Left ventricle myocardium inferior (tissue), 1 donor: Measurements from ENCODE around the gene TOX2. TPM values are rescaled to one million over a fixed set of nuclear protein-coding genes. Genes with fewer than 3 reads are reported as not detected.

Source experiments
- DNase-seq: peaks from one replicate; pipeline ENCODE4 v3.0.0-alpha.2; 2020
- H3K27ac ChIP-seq: fragments of 200-600 bp; replicated peaks from 2 replicates; pipeline ENCODE4 v1.8.0; 2021
- H3K27me3 ChIP-seq: fragments of 200-600 bp; 2 replicates; pipeline ENCODE4 v1.8.0; 2021; ENCODE audit warnings: low read depth
- H3K36me3 ChIP-seq: fragments of 200-600 bp; 2 replicates; pipeline ENCODE4 v1.8.0; 2021
- H3K4me1 ChIP-seq: fragments of 200-600 bp; 2 replicates; pipeline ENCODE4 v1.8.0; 2021
- H3K4me3 ChIP-seq: fragments of 200-600 bp; 2 replicates; pipeline ENCODE4 v1.8.0; 2021; ENCODE audit warnings: mild to moderate bottlenecking, moderate library complexity
- H3K9me3 ChIP-seq: fragments of 200-600 bp; replicated peaks from 2 replicates; pipeline ENCODE4 v1.8.0; 2021
- intact Hi-C: fragments of 100-400 bp; cut with micrococcal nuclease; formaldehyde crosslinking; loops from one replicate; pipeline ENCODE4 v1.11.0; 2022
- total RNA-seq: library from RNA; stranded (reverse); fragmentation: NEBNext Ultra II Directional; extraction: Animal tissue kit (Norgen Biotek cat#: 25700); gene quantifications from one replicate; pipeline ENCODE4 v1.2.1, GENCODE V29; 2021
- TF ChIP-seq, protein P1 (sequence below): fragments of 200-600 bp; IDR thresholded peaks from 2 replicates; pipeline ENCODE4 v1.8.0; 2021; ENCODE audit warnings: antibody characterized with exemption, mild to moderate bottlenecking, borderline replicate concordance
- donor health status: DM: no; HTN: yes; CAD: no; lungs with severe emphysema.

The TOX2 gene
- total RNA-seq, 1 donor from 2014 or later, result 0.30 TPM

DNA sequence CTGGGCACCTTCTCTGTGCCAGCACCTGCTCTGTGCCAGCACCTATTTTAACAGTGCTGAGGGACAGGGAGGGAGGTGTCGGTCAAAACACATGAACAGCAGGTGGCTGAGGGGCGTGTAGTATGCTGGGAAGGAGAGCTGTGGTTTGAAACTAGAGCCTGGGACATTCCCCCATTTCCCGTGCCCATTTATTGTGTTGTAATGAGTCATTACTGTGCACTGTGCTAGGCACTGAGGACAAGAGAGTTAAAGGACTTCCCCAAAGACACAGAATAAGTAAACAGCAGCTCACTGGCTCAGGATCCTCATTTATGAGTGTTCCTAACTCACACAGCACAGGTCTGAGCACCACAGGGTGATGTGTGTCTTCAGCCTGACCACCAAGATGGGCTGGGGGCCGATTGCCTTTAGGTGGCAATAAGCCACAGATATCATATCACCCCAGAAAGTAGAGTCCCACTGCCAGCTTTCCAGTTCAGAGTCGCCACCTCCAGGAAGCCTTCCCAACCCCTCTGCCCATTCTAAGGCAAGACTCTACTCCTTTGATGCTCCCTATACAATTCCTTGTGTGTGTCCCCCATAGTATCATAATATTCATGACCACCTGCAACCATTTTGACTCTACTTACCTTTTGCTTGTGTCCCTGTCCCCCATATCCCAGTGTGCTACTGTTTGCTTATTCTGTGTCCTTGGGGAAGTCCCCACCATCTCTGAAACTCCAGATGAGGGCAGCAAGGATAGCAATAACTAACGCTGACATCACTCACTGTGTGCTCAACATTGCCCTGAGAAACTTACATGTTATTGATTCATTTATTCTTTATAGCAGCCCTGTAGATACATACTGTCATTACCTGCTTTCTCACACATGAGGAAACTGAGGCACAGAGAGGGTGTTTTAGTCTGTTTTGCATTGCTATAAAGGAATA is 87.3 kb downstream of the TOX2 start:
- no peaks in the 10 kb centered on the region for H3K27me3 ChIP-seq
- no peaks in the 10 kb centered on the region for H3K9me3 ChIP-seq
- H3K4me3 ChIP-seq, result no peak overlapping the region
- H3K4me1 ChIP-seq, result no peaks in the 10 kb centered on the region
- TF ChIP-seq, protein P1, sequence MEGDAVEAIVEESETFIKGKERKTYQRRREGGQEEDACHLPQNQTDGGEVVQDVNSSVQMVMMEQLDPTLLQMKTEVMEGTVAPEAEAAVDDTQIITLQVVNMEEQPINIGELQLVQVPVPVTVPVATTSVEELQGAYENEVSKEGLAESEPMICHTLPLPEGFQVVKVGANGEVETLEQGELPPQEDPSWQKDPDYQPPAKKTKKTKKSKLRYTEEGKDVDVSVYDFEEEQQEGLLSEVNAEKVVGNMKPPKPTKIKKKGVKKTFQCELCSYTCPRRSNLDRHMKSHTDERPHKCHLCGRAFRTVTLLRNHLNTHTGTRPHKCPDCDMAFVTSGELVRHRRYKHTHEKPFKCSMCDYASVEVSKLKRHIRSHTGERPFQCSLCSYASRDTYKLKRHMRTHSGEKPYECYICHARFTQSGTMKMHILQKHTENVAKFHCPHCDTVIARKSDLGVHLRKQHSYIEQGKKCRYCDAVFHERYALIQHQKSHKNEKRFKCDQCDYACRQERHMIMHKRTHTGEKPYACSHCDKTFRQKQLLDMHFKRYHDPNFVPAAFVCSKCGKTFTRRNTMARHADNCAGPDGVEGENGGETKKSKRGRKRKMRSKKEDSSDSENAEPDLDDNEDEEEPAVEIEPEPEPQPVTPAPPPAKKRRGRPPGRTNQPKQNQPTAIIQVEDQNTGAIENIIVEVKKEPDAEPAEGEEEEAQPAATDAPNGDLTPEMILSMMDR, result no peak
- H3K36me3 ChIP-seq, result no peaks in the 10 kb centered on the region
- no peak overlapping the region for H3K27ac ChIP-seq
- DNase-seq, result no peak
- intact Hi-C loops, result no loop called here

DNA sequence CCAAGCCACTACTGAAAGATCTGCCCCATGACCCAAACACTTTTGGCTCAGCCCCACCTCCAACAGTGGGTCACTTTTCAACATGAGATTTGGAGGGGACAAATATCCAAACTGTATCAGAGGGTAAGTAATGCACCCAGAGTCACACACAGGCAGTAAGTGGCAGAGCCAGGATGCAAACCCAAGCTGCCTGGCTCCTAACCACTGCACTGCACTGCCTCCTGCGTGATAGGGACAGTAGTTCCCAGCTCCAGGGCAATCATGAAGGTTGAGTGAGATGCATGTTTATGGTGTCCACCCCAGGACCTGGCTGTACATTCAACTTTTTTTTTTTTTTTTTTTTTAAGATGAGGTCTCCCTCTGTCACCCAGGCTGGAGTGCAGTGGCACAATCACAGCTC is 88.2 kb downstream of the TOX2 start:
- no peak for DNase-seq
- H3K9me3 ChIP-seq, result no peaks in the 10 kb centered on the region
- intact Hi-C loops, result no loop called here
- TF ChIP-seq, protein P1, result no peak
- no peaks in the 10 kb centered on the region for H3K36me3 ChIP-seq
- H3K4me3 ChIP-seq, result no peak overlapping the region
- H3K27ac ChIP-seq, result no peak overlapping the region
- no peaks in the 10 kb centered on the region for H3K4me1 ChIP-seq
- no peaks in the 10 kb centered on the region for H3K27me3 ChIP-seq

DNA sequence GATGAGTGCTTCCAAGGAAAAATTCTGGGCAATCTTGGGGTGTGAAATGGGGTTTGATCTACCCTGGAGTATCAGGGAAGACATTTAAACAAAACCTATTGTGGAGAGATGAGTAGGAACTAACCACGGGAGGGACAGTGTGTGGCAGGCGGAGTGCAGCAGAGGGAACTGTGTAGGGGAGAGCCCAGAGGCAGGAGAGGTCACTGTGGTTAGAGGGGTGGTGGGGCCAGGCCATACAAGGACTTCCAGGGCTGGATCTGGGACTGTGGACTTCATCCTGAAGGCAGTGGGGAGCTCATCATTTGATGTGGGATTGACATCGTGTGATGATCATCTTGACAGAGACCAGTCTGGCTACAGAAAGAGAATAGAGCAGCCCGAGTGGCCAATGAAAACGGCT is 89.0 kb downstream of the TOX2 start:
- H3K9me3 ChIP-seq, result no peaks in the 10 kb centered on the region
- no peak for DNase-seq
- no peak overlapping the region for H3K4me3 ChIP-seq
- H3K27me3 ChIP-seq, result no peaks in the 10 kb centered on the region
- H3K27ac ChIP-seq, result no peak overlapping the region
- no peaks in the 10 kb centered on the region for H3K36me3 ChIP-seq
- no peaks in the 10 kb centered on the region for H3K4me1 ChIP-seq
- TF ChIP-seq, protein P1, result no peak
- intact Hi-C loops, result no loop called here

DNA sequence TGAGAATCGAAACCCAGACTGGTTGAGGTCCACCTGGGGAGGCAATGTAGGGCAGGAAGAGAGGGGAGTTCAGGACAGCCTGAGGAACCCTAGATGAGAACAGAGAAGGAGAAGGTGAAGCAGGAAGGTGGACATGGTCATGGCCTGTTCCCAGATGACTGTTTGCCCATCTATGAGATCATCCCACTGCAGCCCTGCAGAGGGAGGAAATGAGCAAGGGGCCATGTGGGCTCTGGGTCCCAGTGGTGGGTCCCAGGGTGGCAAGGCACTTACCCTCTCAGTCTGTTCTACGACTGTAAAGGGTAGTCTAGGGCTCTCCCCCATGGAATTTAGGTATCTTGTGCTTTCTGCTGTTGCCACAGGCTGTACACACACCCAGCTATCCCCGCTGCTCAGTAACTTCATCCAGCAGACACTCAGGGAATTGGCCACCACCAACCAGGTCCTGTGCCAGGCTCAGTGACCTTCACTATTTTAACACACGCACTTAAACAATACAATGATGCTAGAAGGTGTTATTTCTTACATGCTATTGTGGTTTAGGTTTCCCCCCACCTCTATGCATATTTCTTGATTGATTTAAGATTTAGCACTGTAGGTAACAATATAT is 89.8 kb downstream of the TOX2 start:
- Histone ChIP-seq H3K27ac (no peak overlapping the region), H3K27me3 (no peaks in the 10 kb centered on the region), H3K4me3 (no peak overlapping the region), H3K9me3 (no peaks in the 10 kb centered on the region), H3K36me3 (no peaks in the 10 kb centered on the region), H3K4me1 (peaks cover 4% of the 10 kb centered on the region)
- intact Hi-C loops, result no loop called here
- TF ChIP-seq, protein P1, result no peak
- peak; percentile 30 for DNase-seq

DNA sequence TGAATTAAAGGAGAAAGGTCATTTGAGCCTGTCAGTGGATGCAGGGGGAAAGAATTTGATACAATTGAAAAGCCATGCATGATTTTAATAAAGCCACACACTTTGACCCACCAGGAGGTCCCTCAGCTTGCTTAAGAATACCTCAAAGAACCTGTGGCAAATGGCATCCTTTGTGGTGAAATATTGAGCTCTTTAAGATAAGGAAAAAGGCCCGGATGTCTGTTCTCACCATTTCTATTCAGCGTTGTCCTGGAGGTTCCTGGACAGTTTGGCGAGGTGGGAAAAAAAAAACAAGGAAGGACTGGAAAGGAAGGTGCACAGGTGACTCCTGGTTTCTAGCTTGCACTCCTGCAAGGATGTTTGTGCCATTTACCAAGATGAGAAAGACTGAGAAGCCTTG is 91.0 kb downstream of the TOX2 start:
- no peak overlapping the region for H3K27ac ChIP-seq
- no peaks in the 10 kb centered on the region for H3K27me3 ChIP-seq
- DNase-seq, result no peak
- TF ChIP-seq, protein P1, result no peak
- no peak overlapping the region for H3K4me3 ChIP-seq
- H3K9me3 ChIP-seq, result no peaks in the 10 kb centered on the region
- H3K4me1 ChIP-seq, result peaks cover 9% of the 10 kb centered on the region
- no peaks in the 10 kb centered on the region for H3K36me3 ChIP-seq
- intact Hi-C loops, result no loop called here
